H9 (cell line): ENCODE results near the gene NAPSA. TPM values are rescaled to one million over a fixed set of nuclear protein-coding genes. Genes with fewer than 3 reads are reported as not detected.

ENCODE experiments used
- DNase-seq: peaks from one replicate; pipeline ENCODE4 v3.0.0-alpha.2; 2017
- H2AFZ ChIP-seq: one replicate; pipeline ENCODE4 v1.6.1; 2013; ENCODE audit warnings: mild to moderate bottlenecking, low read length, control low read depth, moderate library complexity
- H2AK5ac ChIP-seq: 2 replicates; pipeline ENCODE4 v1.6.1; 2013; ENCODE audit warnings: low read length, control low read depth, mixed read lengths; ENCODE audit not compliant: insufficient read length
- H2BK120ac ChIP-seq: one replicate; pipeline ENCODE4 v1.6.1; 2013; ENCODE audit warnings: low read depth, mild to moderate bottlenecking, low read length, control low read depth, inconsistent platforms; ENCODE audit not compliant: poor library complexity, severe bottlenecking
- H2BK12ac ChIP-seq: 2 replicates; pipeline ENCODE4 v1.6.1; 2013; ENCODE audit warnings: low read length, control low read depth, mixed read lengths, low read depth; ENCODE audit not compliant: insufficient read length
- H2BK15ac ChIP-seq: 2 replicates; pipeline ENCODE4 v1.6.1; 2013; ENCODE audit warnings: low read depth, low read length, control low read depth
- H2BK20ac ChIP-seq: one replicate; pipeline ENCODE4 v1.6.1; 2013; ENCODE audit warnings: low read depth, mild to moderate bottlenecking, low read length, control low read depth, inconsistent platforms; ENCODE audit not compliant: poor library complexity, severe bottlenecking
- H2BK5ac ChIP-seq: 2 replicates; pipeline ENCODE4 v1.6.1; 2013; ENCODE audit warnings: low read length, control low read depth, mixed read lengths; ENCODE audit not compliant: insufficient read length
- H3K14ac ChIP-seq: 2 replicates; pipeline ENCODE4 v1.6.1; 2013; ENCODE audit warnings: low read length, control low read depth; ENCODE audit not compliant: insufficient read depth
- H3K18ac ChIP-seq: 2 replicates; pipeline ENCODE4 v1.6.1; 2013; ENCODE audit warnings: low read depth, mild to moderate bottlenecking, mixed read lengths, low read length, control low read depth; ENCODE audit not compliant: insufficient read length
- H3K23ac ChIP-seq: 2 replicates; pipeline ENCODE4 v1.6.1; 2013; ENCODE audit warnings: low read length, control low read depth, mixed read lengths, low read depth; ENCODE audit not compliant: insufficient read length
- H3K23me2 ChIP-seq: 2 replicates; pipeline ENCODE4 v1.6.1; 2013; ENCODE audit warnings: low read depth, mild to moderate bottlenecking, mixed read lengths, low read length, control low read depth; ENCODE audit not compliant: insufficient read length, poor library complexity, severe bottlenecking
- H3K27ac ChIP-seq: 2 replicates; pipeline ENCODE4 v1.5.1; 2013; ENCODE audit warnings: low read length, control low read depth, mixed read lengths, low read depth; ENCODE audit not compliant: insufficient read length
- H3K27me3 ChIP-seq: 2 replicates; pipeline ENCODE4 v1.6.1; 2013; ENCODE audit warnings: low read length, control low read depth, inconsistent platforms; ENCODE audit not compliant: insufficient read depth
- H3K4ac ChIP-seq: 2 replicates; pipeline ENCODE4 v1.6.1; 2013; ENCODE audit warnings: low read depth, mild to moderate bottlenecking, control low read depth, inconsistent platforms, low read length, moderate library complexity
- H3K4me1 ChIP-seq: 2 replicates; pipeline ENCODE4 v1.6.1; 2013; ENCODE audit warnings: low read length, control low read depth, inconsistent platforms; ENCODE audit not compliant: insufficient read depth
- H3K4me2 ChIP-seq: 2 replicates; pipeline ENCODE4 v1.6.1; 2013; ENCODE audit warnings: low read length, control low read depth, mixed read lengths; ENCODE audit not compliant: insufficient read length, insufficient read depth
- H3K56ac ChIP-seq: 2 replicates; pipeline ENCODE4 v1.6.1; 2013; ENCODE audit warnings: low read depth, mild to moderate bottlenecking, mixed read lengths, low read length, control low read depth; ENCODE audit not compliant: insufficient read length
- H3K79me1 ChIP-seq: 2 replicates; pipeline ENCODE4 v1.6.1; 2013; ENCODE audit warnings: low read depth, mild to moderate bottlenecking, moderate library complexity, low read length, control low read depth, inconsistent platforms; ENCODE audit not compliant: insufficient read depth, poor library complexity, severe bottlenecking
- H3K79me2 ChIP-seq: 2 replicates; pipeline ENCODE4 v1.6.1; 2013; ENCODE audit warnings: low read length, control low read depth, inconsistent platforms; ENCODE audit not compliant: insufficient read depth
- H3K9ac ChIP-seq: 2 replicates; pipeline ENCODE4 v1.6.1; 2013; ENCODE audit warnings: low read length, control low read depth, mixed read lengths; ENCODE audit not compliant: insufficient read length; ENCODE audit errors: extremely low read depth
- H3K9me3 ChIP-seq: one replicate; pipeline ENCODE4 v1.6.1; 2013; ENCODE audit warnings: low read depth, low read length, inconsistent platforms; ENCODE audit not compliant: control insufficient read depth
- H3T11ph ChIP-seq: one replicate; pipeline ENCODE4 v1.6.1; 2013; ENCODE audit warnings: mild to moderate bottlenecking, low read length, control low read depth, inconsistent platforms
- H4K20me1 ChIP-seq: one replicate; pipeline ENCODE4 v1.6.1; 2013; ENCODE audit not compliant: control insufficient read depth, insufficient read length, insufficient read depth
- H4K5ac ChIP-seq: 2 replicates; pipeline ENCODE4 v1.6.1; 2013; ENCODE audit warnings: low read depth, mild to moderate bottlenecking, mixed read lengths, low read length, control low read depth; ENCODE audit not compliant: insufficient read length
- H4K8ac ChIP-seq: replicated peaks from 2 replicates; pipeline ENCODE4 v1.6.1; 2013; ENCODE audit warnings: low read length, control low read depth, mixed read lengths, low read depth; ENCODE audit not compliant: insufficient read length
- H4K91ac ChIP-seq: 2 replicates; pipeline ENCODE4 v1.6.1; 2013; ENCODE audit warnings: low read depth, mild to moderate bottlenecking, moderate library complexity, mixed read lengths, low read length, control low read depth; ENCODE audit not compliant: insufficient read length
- H3K27ac Mint-ChIP-seq, 3 experiments: 2 replicates in 2 of 3; 3 replicates in 1 of 3; pipeline ENCODE4 v1.8.0; 2020 to 2021; ENCODE audit warnings: mixed read lengths in 3 of 3, mild to moderate bottlenecking in 1 of 3, moderate library complexity in 1 of 3
- H3K27me3 Mint-ChIP-seq: 2 replicates; pipeline ENCODE4 v1.8.0; 2021; ENCODE audit warnings: low read depth, mild to moderate bottlenecking, moderate library complexity, mixed read lengths
- H3K36me3 Mint-ChIP-seq, 3 experiments: 2 replicates in 2 of 3; 3 replicates in 1 of 3; pipeline ENCODE4 v1.8.0; 2020 to 2021; ENCODE audit warnings: low read depth in 3 of 3, mixed read lengths in 3 of 3; ENCODE audit not compliant: insufficient read depth in 1 of 3
- H3K4me1 Mint-ChIP-seq, 2 experiments: 2 replicates each; pipeline ENCODE4 v1.8.0; 2020; ENCODE audit warnings: mixed read lengths in 2 of 2
- H3K4me3 Mint-ChIP-seq, 2 experiments: 2 replicates in 1 of 2; 3 replicates in 1 of 2; pipeline ENCODE4 v1.8.0; 2020 to 2021; ENCODE audit warnings: mild to moderate bottlenecking in 2 of 2, mixed read lengths in 2 of 2, moderate library complexity in 1 of 2
- H3K9me3 Mint-ChIP-seq, 2 experiments: 2 replicates in 1 of 2; 3 replicates in 1 of 2; pipeline ENCODE4 v1.8.0; 2020; ENCODE audit warnings: mild to moderate bottlenecking in 2 of 2, mixed read lengths in 2 of 2, moderate library complexity in 1 of 2
- WGBS: extraction: QIAGEN DNeasy Blood & Tissue Kit; methylation state at CpG from one replicate; pipeline ENCODE4 v1.1.7; 2013; ENCODE audit warnings: missing lambda C conversion rate, low lambda C conversion rate, mixed read lengths; ENCODE audit not compliant: insufficient read length; ENCODE audit errors: extremely low coverage; 5-methylcytosine and 5-hydroxymethylcytosine counted together
- total RNA-seq: library from RNA; stranded (reverse); gene quantifications from 2 replicates; pipeline ENCODE4 v1.2.1, GENCODE V29; 2021
- TF ChIP-seq, protein P1 (sequence below): fragments of 200-600 bp; sonication (generic); conservative IDR thresholded peaks from 3 replicates; pipeline ENCODE4 v1.8.0; 2021; ENCODE audit warnings: antibody characterized with exemption, mild to moderate bottlenecking

The NAPSA gene
- total RNA-seq, 1 experiment from 2014 or later = 0.44 TPM

DNA sequence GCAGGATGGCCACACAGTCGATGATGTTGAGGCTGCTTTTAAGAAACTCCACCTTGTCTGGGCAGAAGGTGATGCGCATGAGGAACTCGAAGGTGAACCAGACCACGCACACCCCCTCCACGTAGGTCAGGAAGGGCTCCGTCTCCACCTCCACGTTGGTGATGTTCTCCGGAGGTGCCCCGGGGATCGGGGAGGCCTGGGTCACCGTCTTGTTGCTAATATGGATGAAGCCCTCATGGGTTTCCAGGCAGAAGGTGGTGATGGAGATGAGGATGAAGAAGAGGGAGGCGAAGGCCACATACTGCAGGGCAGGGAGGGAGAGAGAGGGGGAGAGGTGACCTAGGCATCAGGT, 41.7 kb downstream of the NAPSA start:
- no peak overlapping the region for H4K8ac ChIP-seq
- WGBS = no CpG with 5 or more reads among the region's 12 CpGs
- no peak overlapping the region for H3K18ac ChIP-seq
- no peak overlapping the region for H3K27ac ChIP-seq
- no peaks in the 10 kb centered on the region for H3K79me2 ChIP-seq
- H3K36me3 Mint-ChIP-seq = peaks cover 21 to 41% (median 28%) of the 10 kb centered on the region in 3 experiments
- H3T11ph ChIP-seq = no peak overlapping the region
- H3K4me3 Mint-ChIP-seq = no peak overlapping the region; a peak in 1 of 5 replicates
- H4K91ac ChIP-seq = no peak overlapping the region
- no peak overlapping the region for H3K4me2 ChIP-seq
- H2AFZ ChIP-seq = no peak overlapping the region
- H3K56ac ChIP-seq = no peak overlapping the region
- H3K27me3 Mint-ChIP-seq = peaks cover 40% of the 10 kb centered on the region
- no peak overlapping the region for H4K5ac ChIP-seq
- peaks cover 8% of the 10 kb centered on the region; the same call in 1 of the 2 replicates for H3K27me3 ChIP-seq
- H3K4me1 Mint-ChIP-seq = peaks cover 35 to 46% of the 10 kb centered on the region in 2 experiments
- no peak overlapping the region for H2BK12ac ChIP-seq
- no peak overlapping the region for H2BK120ac ChIP-seq
- H2BK5ac ChIP-seq = no peak overlapping the region
- H3K79me1 ChIP-seq = no peaks in the 10 kb centered on the region
- H3K27ac Mint-ChIP-seq = no peak overlapping the region
- no peak overlapping the region for H2BK15ac ChIP-seq
- H3K23ac ChIP-seq = no peak overlapping the region
- H3K4me1 ChIP-seq = 0 out of 2 replicates have a peak, but pooled peaks cover 2% of the 10 kb centered on the region
- no peaks in the 10 kb centered on the region for H3K9me3 ChIP-seq
- no peak overlapping the region for H3K14ac ChIP-seq
- H2AK5ac ChIP-seq = no peak overlapping the region
- no peak overlapping the region for H2BK20ac ChIP-seq
- DNase-seq = no peak
- no peaks in the 10 kb centered on the region for H4K20me1 ChIP-seq
- H3K9me3 Mint-ChIP-seq = peaks cover 0 to 3% of the 10 kb centered on the region in 2 experiments; a peak in 2 of 5 replicates
- TF ChIP-seq, protein P1, sequence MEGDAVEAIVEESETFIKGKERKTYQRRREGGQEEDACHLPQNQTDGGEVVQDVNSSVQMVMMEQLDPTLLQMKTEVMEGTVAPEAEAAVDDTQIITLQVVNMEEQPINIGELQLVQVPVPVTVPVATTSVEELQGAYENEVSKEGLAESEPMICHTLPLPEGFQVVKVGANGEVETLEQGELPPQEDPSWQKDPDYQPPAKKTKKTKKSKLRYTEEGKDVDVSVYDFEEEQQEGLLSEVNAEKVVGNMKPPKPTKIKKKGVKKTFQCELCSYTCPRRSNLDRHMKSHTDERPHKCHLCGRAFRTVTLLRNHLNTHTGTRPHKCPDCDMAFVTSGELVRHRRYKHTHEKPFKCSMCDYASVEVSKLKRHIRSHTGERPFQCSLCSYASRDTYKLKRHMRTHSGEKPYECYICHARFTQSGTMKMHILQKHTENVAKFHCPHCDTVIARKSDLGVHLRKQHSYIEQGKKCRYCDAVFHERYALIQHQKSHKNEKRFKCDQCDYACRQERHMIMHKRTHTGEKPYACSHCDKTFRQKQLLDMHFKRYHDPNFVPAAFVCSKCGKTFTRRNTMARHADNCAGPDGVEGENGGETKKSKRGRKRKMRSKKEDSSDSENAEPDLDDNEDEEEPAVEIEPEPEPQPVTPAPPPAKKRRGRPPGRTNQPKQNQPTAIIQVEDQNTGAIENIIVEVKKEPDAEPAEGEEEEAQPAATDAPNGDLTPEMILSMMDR = no peak
- H3K9ac ChIP-seq = no peak overlapping the region
- H3K4ac ChIP-seq = no peak overlapping the region
- peaks cover 8% of the 10 kb centered on the region for H3K23me2 ChIP-seq
